ENCODE data around the gene CALML5.

CALML5 gene

DNA sequence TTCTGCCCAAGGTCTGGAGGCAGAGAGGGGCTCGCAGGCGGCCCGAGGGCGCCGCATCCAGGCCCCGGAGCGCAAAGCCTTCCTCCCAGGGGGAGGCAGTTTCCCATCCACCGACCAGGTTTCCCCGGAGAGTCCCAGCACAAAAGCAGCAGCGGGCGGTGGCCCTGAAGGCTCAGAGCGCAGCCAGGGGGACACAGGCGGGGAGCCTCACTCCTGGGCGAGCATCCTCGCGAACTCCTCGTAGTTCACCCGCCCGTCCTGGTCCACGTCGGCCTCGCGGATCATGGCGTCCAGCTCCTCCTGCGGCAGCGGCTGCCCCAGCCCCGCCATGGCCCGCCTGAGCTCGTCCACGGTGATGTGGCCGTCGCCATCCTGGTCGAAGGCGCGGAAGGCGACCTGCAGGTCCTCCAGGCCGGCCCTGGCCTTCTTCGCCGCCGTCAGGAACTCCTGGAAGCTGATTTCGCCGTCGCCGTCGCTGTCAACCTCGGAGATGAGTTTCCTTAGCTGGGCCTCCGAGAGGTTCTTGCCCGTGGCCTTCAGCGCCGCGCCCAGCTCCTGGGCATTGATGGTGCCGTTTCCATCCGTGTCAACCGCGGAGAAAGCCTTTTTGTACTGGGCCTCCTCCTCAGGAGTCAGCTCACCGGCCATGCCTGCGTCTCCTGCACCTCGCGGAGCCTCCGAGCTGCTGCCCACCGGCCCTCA, 428 bp downstream of the CALML5 start:
- no peak for DNase-seq

DNA sequence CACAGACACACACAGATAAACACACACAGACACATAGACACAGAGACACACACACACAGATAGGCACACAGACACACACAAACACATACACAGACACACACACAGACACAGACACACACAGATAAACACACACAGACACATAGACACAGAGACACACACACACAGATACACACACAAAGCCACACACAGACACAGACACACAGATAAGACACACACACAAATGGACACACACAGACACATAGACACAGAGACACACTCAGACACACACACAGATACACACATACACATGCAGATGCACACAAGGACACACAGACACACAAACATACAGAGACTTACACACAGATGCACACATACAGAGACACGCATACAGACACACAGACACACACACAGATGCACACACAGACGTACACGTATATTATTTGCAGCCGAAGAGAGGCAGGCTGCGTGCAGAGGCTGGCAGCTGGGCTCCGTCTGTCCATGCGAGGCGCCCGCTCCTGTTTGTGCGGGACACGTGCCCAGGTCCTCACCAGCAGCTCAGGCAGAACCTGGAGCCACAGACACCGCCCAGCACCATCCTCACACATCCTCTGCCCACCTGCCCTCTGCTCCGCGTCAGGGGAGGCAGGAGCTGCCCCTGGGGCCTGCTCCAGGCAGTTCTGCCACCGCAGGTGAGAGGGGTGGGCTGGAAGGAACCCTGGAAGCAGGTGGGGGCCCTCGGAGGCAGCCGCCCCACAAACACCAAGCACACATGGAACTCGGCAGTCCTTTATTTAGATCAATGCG, 1.2 kb downstream of the CALML5 start:
- DNase-seq = no peak

- DNase-seq = no peak
These were observed 2.1 kb downstream of the CALML5 start for GRCh38 chr10:5497289-5497688.

DNA sequence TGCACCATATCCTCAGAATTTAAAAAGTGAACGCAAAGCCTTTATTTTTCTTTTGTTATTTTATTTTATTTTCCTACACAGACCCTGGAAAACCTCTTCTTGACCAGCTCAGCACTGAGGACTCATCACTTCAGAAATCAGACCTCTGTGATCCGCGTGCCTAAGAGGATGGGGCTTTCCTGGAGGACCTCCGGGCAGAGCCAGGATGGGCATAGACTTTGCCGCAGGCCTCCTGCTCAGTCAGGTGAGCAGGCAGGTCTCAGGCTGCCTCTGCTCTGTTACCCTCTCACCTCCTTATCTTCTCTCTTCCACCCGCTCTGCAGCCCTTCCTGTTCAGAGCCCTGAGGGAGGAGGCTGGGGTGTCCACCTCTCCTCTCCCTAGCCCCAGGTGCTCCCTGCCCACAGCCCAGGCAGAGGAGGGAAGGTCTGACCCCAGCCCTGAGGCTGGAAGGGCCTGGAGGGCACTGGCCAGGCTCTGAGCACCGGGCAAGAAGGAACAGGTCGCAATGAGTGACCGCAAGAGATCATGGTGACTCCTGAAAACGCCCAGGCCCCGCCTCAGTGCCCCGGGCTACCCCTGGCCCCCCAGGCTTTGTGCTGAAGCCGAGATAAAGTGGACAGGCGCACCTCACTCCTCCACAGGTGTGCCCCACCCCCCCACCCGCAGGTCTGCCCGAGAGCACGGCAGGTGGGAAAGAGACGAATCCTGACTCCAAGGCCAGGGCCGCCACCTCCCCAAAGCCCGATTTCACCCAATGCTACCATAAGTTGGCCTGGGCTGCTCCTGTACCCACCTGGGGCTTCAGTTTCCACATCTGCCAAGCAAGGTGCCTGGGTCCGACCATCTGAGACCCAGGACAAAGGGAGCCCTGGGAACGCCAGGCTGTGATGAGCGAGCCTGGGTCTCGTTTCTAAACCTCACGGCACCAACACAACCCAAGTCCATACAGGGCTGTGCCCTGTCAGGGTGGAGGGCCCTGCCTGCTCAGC, 2.8 kb downstream of the CALML5 start:
- DNase-seq = no peak

GRCh38 chr10:5494611-5495010, 4.8 kb downstream of the CALML5 start:
- DNase-seq = no peak

DNA sequence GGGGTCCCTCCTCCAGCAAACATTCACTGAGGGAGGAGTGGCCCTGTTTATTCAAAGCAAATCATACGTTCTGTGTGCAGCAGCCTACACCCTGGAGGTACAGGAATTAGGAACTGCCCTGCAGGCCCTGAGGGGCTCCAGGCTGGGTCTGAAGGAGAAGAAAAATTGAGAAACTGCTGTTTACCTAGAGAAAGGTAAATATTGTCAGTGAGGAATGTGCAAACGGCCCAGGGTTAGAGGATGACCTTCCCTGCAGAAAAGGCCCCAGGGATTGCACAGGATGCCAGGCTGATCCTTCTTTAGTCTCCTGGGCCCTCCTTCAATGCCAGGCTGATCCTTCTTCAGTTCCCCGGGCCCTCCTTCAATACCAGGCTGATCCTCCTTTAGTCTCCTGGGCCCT, 5.7 kb downstream of the CALML5 start:
- no peak for DNase-seq

GRCh38 chr10:5492929-5493576, 6.3 kb downstream of the CALML5 start:
- DNase-seq = no peak

GRCh38 chr10:5492322-5492855, 7.0 kb downstream of the CALML5 start:
- no peak for DNase-seq

GRCh38 chr10:5491477-5491876, 7.9 kb downstream of the CALML5 start:
- no peak for DNase-seq

DNA sequence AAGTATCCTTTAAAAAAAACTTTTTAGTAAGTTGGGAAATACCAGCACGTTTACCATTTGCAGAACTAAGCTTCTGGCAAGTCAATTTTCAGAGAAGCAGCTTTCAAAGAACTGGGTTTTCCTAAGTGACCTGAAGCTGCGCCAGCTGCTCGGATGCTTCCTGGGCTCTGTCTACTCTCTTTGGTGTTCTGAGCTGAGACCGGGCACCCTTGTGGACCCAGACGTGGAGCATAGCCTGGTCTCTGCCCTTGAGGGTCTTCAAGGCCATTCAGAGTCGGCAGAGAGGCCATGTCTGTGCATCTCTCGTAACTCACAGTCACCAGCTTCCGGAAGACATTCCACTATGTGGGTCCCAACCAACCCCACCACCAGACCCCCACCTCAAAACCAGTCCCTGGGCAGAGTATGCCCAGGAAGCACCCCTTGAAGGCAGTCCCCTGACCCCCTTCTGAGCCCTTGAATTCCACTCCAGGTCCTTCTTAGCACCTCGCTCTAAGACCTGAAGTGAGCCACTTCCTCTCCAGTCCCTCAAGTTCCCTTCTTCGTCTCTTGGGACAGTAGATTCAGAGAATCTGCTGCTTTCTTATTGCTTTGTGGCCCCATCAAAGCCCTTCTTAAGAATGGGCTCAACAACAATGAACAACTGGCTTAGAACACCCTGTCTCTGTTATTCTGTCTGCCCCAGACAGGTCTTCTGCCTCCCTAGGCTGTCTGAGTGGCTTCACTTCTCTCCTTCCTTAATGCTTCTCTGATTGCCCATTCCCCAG, 8.5 kb downstream of the CALML5 start:
- no peak for DNase-seq

DNA sequence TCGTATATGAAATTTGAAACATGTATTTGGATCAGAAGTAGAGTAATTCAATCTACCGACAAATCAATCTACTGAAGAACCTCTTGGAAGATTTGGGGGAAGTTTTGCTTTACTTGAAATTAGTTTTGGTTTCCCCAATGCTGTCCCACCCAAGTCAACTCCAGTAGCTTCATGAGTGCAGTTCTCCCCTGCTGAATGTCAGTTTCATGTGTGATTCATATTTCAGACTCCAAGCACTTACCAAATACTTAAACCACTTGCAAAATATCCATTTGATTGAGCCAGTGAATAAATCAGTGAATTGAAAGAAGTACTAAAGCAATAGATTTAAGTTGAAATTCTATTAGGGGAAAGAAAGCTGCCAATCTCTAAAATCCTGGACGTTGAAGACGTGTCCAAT, 9.3 kb downstream of the CALML5 start:
- DNase-seq = no peak

- DNase-seq = no peak
These were observed 10.9 kb downstream of the CALML5 start for GRCh38 chr10:5488272-5489161.

DNA sequence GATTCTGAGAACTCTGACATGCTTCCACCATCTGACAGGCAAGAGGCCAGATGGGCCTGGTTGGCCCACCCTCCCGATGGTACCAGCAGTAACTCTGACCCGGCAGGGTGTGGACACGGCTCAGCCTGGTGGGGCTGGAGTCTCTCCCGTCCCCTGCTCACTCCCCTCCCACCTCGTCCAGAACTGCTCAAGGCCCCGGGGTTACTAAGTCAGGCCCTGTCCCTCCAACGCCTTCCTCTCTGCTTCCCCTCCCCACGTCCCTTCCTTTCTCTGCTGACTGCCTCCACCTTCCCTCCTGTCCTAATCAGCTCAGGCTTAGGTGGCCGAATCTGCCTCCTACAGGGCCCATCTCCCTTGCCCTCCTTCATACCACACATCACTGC, 12.5 kb downstream of the CALML5 start:
- no peak for DNase-seq

GRCh38 chr10:5485948-5486852, 13.2 kb downstream of the CALML5 start:
- DNase-seq = no peak

- DNase-seq = no peak
These were observed 14.1 kb downstream of the CALML5 start for GRCh38 chr10:5485290-5485689.

GRCh38 chr10:5484205-5484604, 15.2 kb downstream of the CALML5 start:
- DNase-seq = no peak

DNA sequence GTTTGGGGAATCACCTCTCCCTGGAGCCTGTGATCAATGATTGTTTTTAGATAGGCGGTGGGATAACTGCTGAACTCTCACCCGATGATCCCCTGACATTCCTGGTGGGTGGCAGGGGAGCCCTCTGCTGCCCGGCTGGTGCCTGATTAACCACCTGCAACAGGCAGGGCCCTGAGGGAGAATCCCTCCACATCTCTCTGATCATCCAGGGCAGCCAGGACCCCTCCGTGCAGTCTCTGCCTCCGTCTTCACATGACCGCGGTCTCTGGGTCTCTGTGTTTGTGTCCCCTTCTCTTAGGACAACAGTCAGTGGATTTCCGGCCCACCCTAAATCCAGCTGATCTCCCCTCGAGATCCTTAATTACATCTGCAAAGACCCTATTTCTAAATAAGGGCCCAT, 17.4 kb downstream of the CALML5 start:
- no peak for DNase-seq

- no peak for DNase-seq
These were observed 18.2 kb downstream of the CALML5 start for GRCh38 chr10:5481121-5481520.

DNA sequence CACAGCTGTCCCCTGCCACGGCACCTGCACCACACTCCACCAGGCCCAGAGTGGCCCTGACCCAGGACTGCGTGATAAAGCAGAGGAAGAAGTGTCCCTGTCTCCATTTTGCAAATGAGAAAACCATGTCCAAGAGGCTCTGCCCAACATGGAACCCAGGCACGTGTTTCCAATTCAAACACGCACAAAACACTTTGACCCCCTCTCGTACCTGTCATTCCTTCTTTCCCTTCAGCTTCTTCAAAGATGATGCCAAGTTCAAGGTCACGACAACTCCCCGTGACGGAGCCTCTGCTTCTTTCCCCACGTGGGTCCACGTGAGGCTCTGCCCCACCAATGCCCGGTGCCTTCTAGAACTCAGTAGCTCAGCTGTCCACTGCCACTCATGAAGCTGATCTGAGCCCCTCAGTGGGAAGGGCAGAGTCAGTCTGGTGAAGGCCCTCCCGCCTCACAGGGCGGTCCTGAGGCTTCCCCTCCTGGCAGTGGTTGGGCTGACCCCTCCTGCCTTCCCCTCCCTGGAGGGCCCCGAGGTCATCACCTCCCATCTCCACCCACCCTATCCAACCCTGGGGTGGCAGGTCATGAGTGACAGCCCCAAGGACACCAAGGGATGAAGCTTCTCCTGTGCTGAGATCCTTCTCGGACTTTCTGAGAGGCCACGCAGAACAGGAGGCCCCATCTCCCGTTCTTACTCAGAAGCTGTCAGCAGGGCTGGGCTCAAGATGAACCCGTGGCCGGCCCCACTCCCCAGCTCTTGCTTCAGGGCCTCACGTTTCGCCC, 19.0 kb downstream of the CALML5 start:
- DNase-seq = no peak
